ENCODE measurements around the gene MRPS10. TPM values are rescaled to one million over a fixed set of nuclear protein-coding genes. Genes with fewer than 3 reads are reported as not detected.

MRPS10 gene
- total and polyA plus RNA-seq, 4 donors, result 20.1 to 26.8 (median 23.9) TPM

- Histone ChIP-seq H3K27me3 (ENCODE audit: control insufficient read depth in 4 of 4, insufficient read depth in 4 of 4, low read length in 3 of 4) (no peaks in the 10 kb centered on the region), H3K9me3 (ENCODE audit: control insufficient read depth in 4 of 4, low read length in 3 of 4) (no peaks in the 10 kb centered on the region), H3K4me3 (ENCODE audit: low read depth in 1 of 3, low read length in 3 of 3) (no peak overlapping the region), H3K4me1 (ENCODE audit: control insufficient read depth in 4 of 4, insufficient read depth in 4 of 4, low read length in 3 of 4) (no peaks in the 10 kb centered on the region), H3K36me3 (ENCODE audit: control insufficient read depth in 4 of 4, insufficient read depth in 3 of 4, low read depth in 1 of 4, low read length in 3 of 4) (no peaks in the 10 kb centered on the region), H3K27ac (ENCODE audit: low read depth in 1 of 2, low read length in 2 of 2) (no peak overlapping the region), H3K9ac (ENCODE audit: low read depth in 1 of 2, low read length in 2 of 2) (no peak overlapping the region)
- DNase-seq (ENCODE audit: low spot score), result no peak
- WGBS, result 81% methylated on average over 2 of the region's 2 CpGs
- no peak for TF ChIP-seq FOXA2 (IDR thresholded peaks at IDR 0.05)
Measured at GRCh38 chr6:42158631-42159030, 59.0 kb downstream of the MRPS10 start.

DNA sequence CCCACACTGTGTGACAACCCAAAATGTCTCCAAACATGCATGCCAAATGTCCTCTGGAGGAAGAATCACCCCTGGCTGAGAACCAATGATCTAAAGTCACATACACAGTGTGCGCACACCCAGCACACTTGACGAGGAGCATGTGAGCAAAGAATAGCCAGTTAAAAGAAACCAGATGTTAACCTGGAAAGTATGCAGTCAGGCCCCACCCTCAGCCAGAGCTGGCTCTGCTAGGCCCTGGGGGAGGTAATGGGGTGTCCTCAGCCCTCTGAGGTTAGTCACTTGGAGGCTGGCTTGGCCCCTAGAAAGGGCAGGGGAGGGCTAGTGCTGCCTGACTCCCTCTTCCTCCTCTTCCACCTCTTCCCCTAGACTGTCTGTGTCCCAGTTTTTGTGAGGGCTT is 59.6 kb downstream of the MRPS10 start:
- Histone ChIP-seq H3K27me3 (ENCODE audit: control insufficient read depth in 4 of 4, insufficient read depth in 4 of 4, low read length in 3 of 4) (no peaks in the 10 kb centered on the region), H3K36me3 (ENCODE audit: control insufficient read depth in 4 of 4, insufficient read depth in 3 of 4, low read depth in 1 of 4, low read length in 3 of 4) (no peaks in the 10 kb centered on the region), H3K4me3 (ENCODE audit: low read depth in 1 of 3, low read length in 3 of 3) (no peak overlapping the region), H3K9me3 (ENCODE audit: control insufficient read depth in 4 of 4, low read length in 3 of 4) (no peaks in the 10 kb centered on the region), H3K9ac (ENCODE audit: low read depth in 1 of 2, low read length in 2 of 2) (no peak overlapping the region), H3K27ac (ENCODE audit: low read depth in 1 of 2, low read length in 2 of 2) (no peak overlapping the region), H3K4me1 (ENCODE audit: control insufficient read depth in 4 of 4, insufficient read depth in 4 of 4, low read length in 3 of 4) (no peaks in the 10 kb centered on the region)
- 80% methylated on average over 2 of the region's 2 CpGs for WGBS
- TF ChIP-seq JUND (IDR thresholded peaks at IDR 0.05) (no peak), HNF4G (IDR thresholded peaks at IDR 0.05) (no peak), RAD21 (IDR thresholded peaks at IDR 0.05) (no peak), FOXA2 (IDR thresholded peaks at IDR 0.05) (no peak), HNF4A (conservative IDR thresholded peaks at IDR 0.05) (no peak), FOXA1 (IDR thresholded peaks at IDR 0.05) (no peak), REST (IDR thresholded peaks at IDR 0.05) (no peak), CTCF (IDR thresholded peaks at IDR 0.05; ENCODE audit: low read depth, low read length, missing input control) (no peak), SP1 (IDR thresholded peaks at IDR 0.05) (no peak), RXRA (IDR thresholded peaks at IDR 0.05) (no peak)
- TF ChIP-seq, protein P1, sequence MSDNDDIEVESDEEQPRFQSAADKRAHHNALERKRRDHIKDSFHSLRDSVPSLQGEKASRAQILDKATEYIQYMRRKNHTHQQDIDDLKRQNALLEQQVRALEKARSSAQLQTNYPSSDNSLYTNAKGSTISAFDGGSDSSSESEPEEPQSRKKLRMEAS (IDR thresholded peaks at IDR 0.05), result no peak
- DNase-seq (ENCODE audit: low spot score), result no peak

Other genes with a start within 250 kb of the MRPS10 start
- 10 to 100 TPM in 1 of 2 donors, 1 to 10 TPM in 1; 9.0 to 11.3 TPM for gene TAF8, start 167.3 kb downstream of the MRPS10 start, total RNA-seq
- gene TAF8, start 167.3 kb downstream of the MRPS10 start, polyA plus RNA-seq, result 1 to 10 TPM; 3.9 to 5.9 TPM
- gene C6orf132, start 75.2 kb downstream of the MRPS10 start, total RNA-seq, result under 1 TPM in 1 of 2 donors, not detected in 1; 0.25 TPM
- under 1 TPM; 0.07 to 0.24 TPM for gene C6orf132, start 75.2 kb downstream of the MRPS10 start, polyA plus RNA-seq
- gene GUCA1A, start 44.5 kb downstream of the MRPS10 start, total RNA-seq, result not detected
- gene GUCA1A, start 44.5 kb downstream of the MRPS10 start, polyA plus RNA-seq, result not detected
- gene GUCA1B, start 22.9 kb downstream of the MRPS10 start, total RNA-seq, result under 1 TPM; 0.17 to 0.47 TPM
- gene GUCA1B, start 22.9 kb downstream of the MRPS10 start, polyA plus RNA-seq, result under 1 TPM in 1 of 2 donors, not detected in 1; 0.32 TPM
- gene TRERF1, start 234.1 kb upstream of the MRPS10 start, total RNA-seq, result 1 to 10 TPM; 1.0 to 1.3 TPM
- gene TRERF1, start 234.1 kb upstream of the MRPS10 start, polyA plus RNA-seq, result under 1 TPM; 0.33 to 0.35 TPM